Activated CD8-positive, alpha-beta memory T cell treated with anti-CD3 and anti-CD28 coated beads for 24 hours (primary cell): Measurements from ENCODE around the gene OR2T2.
"Not testable (repeated sequence)": the region's sequence is repeated elsewhere in the genome, so short reads cannot be mapped to it uniquely, and the experiment has no call there.

Source experiments
- DNase-seq: peaks from one replicate; pipeline ENCODE4 v3.0.0-alpha.2; 2020

Gene OR2T2

GRCh38 chr1:248445399-248445798 lies at the start of gene OR2T2:
OR2T2 (plus strand) TSS chr1:248445637; CDS start chr1:248452798, 7,161 bp downstream.
- not testable (repeated sequence) for DNase-seq

GRCh38 chr1:248402748-248403147 lies 42.7 kb upstream of the OR2T2 start, which contains the start of gene OR2T1:
OR2T1 (plus strand) TSS chr1:248403048; CDS start chr1:248406148, 3,100 bp downstream.
- no peak for DNase-seq

- no peak for DNase-seq
These were observed 41.4 kb upstream of the OR2T2 start for GRCh38 chr1:248404024-248404423.

GRCh38 chr1:248406721-248407692 lies 38.4 kb upstream of the OR2T2 start:
- DNase-seq: no peak

DNA sequence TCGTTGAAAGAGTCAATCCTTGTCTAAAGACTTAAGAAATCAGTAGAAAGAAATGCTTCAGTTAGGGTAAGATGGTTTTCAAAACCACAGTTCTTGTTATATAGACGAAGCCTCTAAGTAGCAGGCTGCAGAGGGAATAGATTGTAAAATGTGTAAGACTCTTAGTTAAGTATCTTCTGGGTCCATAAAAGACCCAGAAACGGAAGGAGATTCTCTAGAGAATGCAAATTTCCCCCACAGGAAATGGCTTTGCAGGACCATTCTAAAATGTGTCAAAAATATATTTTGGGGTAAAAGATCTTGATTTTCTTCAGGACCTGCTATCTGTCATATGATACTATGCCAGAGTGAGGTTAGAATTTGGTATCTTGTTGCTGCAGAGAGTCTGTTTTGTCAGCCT lies 29.2 kb upstream of the OR2T2 start:
- no peak for DNase-seq

GRCh38 chr1:248417854-248418253 lies 27.6 kb upstream of the OR2T2 start:
- DNase-seq: no peak

- no peak for DNase-seq
These were observed 24.1 kb upstream of the OR2T2 start for GRCh38 chr1:248421384-248421783.

- DNase-seq: not testable (repeated sequence)
These were observed 17.8 kb upstream of the OR2T2 start for GRCh38 chr1:248427526-248428191.

DNA sequence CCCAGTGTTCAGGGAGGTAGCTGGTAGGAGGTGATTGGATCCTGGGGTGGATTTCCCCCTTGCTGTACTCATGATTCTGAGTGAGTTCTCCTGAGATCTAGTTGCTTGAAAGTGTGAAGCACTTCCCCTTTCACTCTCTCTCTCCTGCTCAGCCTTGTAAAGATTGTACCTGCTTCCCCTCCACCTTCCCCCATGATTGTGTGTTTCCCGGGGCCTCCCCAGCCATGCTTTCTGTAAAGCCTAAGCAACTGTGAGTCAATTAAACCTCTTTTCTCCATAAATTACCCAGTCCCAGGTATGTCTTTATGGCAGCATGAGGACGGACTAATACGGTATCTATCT lies 17.3 kb upstream of the OR2T2 start:
- not testable (repeated sequence) for DNase-seq

GRCh38 chr1:248431683-248432082 lies 13.8 kb upstream of the OR2T2 start:
- DNase-seq: not testable (repeated sequence)

DNA sequence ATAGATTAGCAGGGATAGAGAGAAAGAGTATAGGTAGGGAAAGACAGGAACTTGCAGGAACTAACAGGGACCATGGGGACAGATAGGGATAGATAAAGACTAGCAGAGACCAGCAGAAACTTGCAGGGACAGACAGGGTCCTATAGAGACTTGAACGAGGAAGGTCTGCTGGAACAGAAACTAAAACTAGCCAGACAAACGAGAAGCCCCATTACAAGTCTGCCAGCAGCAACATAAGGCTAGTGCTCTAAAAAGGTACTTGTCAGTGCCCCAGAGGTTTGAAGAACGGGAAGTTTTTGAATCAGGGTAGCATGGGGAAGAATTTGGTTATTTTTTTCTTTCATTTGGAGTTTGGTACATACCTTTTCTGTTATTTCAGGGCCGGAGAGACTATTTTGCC lies 13.2 kb upstream of the OR2T2 start:
- not testable (repeated sequence) for DNase-seq

- DNase-seq: not testable (repeated sequence)
These were observed 11.5 kb upstream of the OR2T2 start for GRCh38 chr1:248433811-248434415.

- not testable (repeated sequence) for DNase-seq
These were observed 10.5 kb upstream of the OR2T2 start for GRCh38 chr1:248434913-248435312.

DNA sequence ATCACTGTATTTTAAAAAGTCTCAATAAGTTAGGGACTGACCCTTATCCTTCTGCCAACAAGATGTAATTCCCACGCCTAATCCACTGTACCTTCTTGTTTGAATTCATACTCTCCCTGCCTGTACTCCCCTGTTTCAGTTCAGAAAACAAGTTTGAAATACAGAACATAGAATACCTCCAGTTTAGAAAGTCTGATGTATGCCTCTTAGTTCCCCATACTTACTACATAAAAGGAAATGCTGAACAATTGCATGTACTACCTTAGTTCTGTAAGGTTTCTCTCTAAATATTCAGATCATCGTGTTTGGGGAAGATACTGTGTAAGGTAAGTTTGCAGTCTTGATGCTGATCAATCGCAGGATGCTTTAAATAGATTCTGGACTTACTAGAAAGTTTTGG lies 9.1 kb upstream of the OR2T2 start:
- not testable (repeated sequence) for DNase-seq

DNA sequence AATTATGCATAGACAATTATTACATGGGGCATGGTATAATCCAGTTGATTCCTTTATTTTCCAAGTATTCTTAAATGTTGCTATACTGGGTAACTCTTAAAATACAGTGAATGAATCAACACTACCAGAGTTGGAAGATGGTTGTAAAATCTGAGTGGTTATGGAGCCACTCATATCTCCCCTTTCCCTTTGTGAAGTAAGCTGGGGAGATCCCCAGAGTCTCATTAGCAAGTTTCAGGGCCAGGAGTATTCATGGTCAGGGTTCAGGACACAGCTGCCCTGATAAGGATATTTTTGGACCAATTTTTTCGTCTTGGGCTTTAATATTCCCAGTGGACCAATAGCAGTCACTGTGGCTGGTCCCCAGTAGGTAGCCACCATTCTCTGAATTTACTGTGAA lies 6.8 kb upstream of the OR2T2 start:
- not testable (repeated sequence) for DNase-seq

DNA sequence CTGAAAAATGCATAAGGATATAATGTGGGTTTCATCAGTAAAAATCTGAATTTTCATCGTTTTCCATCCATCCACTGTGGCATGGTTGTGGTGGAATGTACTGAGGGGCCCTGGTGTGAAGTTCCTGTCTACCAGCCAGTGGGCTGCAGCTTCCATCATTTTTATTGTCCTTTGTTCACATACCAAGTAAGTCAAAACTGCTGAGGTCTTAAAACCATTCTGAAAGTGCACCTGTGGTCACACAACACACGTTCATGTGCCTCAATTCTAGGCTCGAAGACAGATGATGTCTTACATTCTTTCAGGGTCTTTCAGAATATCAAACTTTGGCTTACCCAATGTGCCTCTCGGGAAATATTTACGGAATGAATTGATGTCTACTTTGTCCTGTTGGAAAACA lies 6.2 kb upstream of the OR2T2 start:
- not testable (repeated sequence) for DNase-seq

DNA sequence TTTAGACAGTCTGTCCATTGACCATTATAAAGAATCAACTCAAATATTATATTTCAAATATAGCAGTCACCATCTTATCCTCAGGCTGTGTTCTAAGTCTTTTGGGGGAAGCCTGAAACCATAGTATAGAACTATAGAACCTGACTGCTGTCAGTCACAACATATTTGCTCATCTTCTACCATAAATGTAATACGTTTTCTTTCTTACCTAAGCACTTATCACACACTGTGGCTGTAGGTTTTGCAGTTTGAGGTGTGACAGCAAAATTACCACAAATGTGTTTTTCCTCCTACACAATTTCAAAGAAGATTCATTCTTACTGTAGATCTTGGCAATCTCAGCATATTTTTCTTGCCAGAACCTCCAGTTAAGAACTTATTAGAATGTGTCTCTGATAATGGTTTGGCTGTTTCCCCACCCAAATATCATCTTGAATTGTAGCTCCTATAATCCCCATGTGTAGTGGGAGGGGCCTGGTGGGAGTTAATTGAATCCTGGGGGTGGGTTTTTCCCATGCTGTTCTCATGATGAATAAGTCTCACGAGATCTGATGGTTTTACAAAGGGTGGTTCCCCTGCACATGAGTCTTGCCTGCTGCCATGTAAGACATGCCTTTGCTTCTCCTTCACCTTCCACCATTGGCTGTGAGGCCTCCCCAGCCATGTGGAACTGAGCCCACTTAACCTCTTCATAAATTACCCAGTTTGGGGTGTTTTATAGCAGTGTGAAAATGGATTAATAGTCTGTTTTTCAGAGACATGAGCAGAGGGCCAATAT lies 2.7 kb upstream of the OR2T2 start:
- not testable (repeated sequence) for DNase-seq

GRCh38 chr1:248444603-248445002 lies 834 bp upstream of the OR2T2 start:
- not testable (repeated sequence) for DNase-seq

DNA sequence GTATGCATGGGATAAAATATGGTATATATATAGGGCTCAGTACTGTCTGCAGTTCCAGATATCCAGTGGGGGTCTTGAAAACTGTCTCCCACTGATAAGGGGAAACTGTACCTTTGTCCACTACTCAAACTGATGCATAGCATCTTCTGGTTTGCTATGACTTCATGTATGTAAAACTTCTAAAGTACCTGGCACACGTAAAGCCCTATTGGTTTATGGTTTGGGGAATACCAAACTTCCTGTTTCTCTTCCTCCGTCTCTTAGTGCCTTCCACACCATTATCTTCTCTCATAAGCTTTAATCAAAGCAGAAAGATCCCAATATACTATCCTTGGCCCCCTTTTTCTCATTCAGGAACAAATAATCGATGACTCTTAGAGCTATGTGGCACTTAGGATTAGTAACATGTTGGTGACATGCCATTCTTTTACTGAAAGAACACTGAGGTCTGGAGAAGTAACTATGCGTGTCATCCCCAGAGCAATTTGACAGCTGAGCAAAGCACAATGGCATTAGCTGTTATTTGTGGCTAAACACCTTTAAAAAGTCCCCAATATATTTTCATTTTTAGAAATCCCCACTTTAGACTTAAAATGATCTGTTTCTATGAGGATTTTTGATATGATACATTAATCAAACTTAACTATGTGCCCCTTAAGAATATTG lies 3.1 kb downstream of the OR2T2 start:
- not testable (repeated sequence) for DNase-seq

GRCh38 chr1:248449821-248450465 lies 4.5 kb downstream of the OR2T2 start:
- not testable (repeated sequence) for DNase-seq

- not testable (repeated sequence) for DNase-seq
These were observed 5.2 kb downstream of the OR2T2 start for GRCh38 chr1:248450466-248451145.
